Stimulated activated memory B cell treated with anti-CD40 and anti-IgM and Interleukin-4, amounts not matched to agents 10 μg/mL and 1 μg/mL and 100 μg/mL, for 72 hours (primary cell): ENCODE measurements around the gene SPATA13.
A peak's percentile ranks its signal among the peaks of the same experiment; 100 is the strongest.

Source experiments
- ATAC-seq: fragments of 150-1000 bp; cut with Tn5 transposase; 2 replicates; pipeline ENCODE4 v1.10.0; 2021
- H3K27ac Mint-ChIP-seq: one replicate; pipeline ENCODE4 v1.8.0; 2022; ENCODE audit warnings: mild to moderate bottlenecking, mixed read lengths
- H3K27me3 Mint-ChIP-seq: one replicate; pipeline ENCODE4 v1.8.0; 2022; ENCODE audit warnings: mixed read lengths
- H3K36me3 Mint-ChIP-seq: one replicate; pipeline ENCODE4 v1.8.0; 2022; ENCODE audit warnings: mixed read lengths
- H3K4me1 Mint-ChIP-seq: one replicate; pipeline ENCODE4 v1.8.0; 2022; ENCODE audit warnings: mixed read lengths
- H3K4me3 Mint-ChIP-seq: one replicate; pipeline ENCODE4 v1.8.0; 2022; ENCODE audit warnings: mild to moderate bottlenecking, moderate library complexity, mixed read lengths
- H3K9me3 Mint-ChIP-seq: one replicate; pipeline ENCODE4 v1.8.0; 2022; ENCODE audit warnings: mixed read lengths

SPATA13 gene

GRCh38 chr13:24173795-24174194 is 13.3 kb downstream of the SPATA13 start:
- Mint-ChIP-seq H3K27ac (no peak overlapping the region), H3K27me3 (no peaks in the 10 kb centered on the region), H3K4me1 (no peaks in the 10 kb centered on the region), H3K4me3 (no peak overlapping the region), H3K36me3 (no peaks in the 10 kb centered on the region), H3K9me3 (no peaks in the 10 kb centered on the region)
- ATAC-seq: no peak

- Mint-ChIP-seq H3K4me1 (no peaks in the 10 kb centered on the region), H3K36me3 (no peaks in the 10 kb centered on the region), H3K9me3 (no peaks in the 10 kb centered on the region), H3K27me3 (no peaks in the 10 kb centered on the region), H3K4me3 (no peak overlapping the region), H3K27ac (no peak overlapping the region)
- ATAC-seq: no peak
These were observed 15.3 kb downstream of the SPATA13 start for GRCh38 chr13:24175847-24176246.

- Mint-ChIP-seq H3K36me3 (no peaks in the 10 kb centered on the region), H3K27me3 (no peaks in the 10 kb centered on the region), H3K27ac (no peak overlapping the region), H3K4me1 (no peaks in the 10 kb centered on the region), H3K4me3 (no peak overlapping the region), H3K9me3 (no peaks in the 10 kb centered on the region)
- no peak for ATAC-seq
These were observed 16.0 kb downstream of the SPATA13 start for GRCh38 chr13:24176351-24177101.

GRCh38 chr13:24178847-24179485 is 18.4 kb downstream of the SPATA13 start:
- peaks cover 6% of the 10 kb centered on the region for H3K4me1 Mint-ChIP-seq
- no peak overlapping the region for H3K27ac Mint-ChIP-seq
- H3K9me3 Mint-ChIP-seq: peaks cover 3% of the 10 kb centered on the region
- no peak for ATAC-seq
- H3K36me3 Mint-ChIP-seq: peaks cover 6% of the 10 kb centered on the region
- no peak overlapping the region for H3K4me3 Mint-ChIP-seq
- H3K27me3 Mint-ChIP-seq: no peaks in the 10 kb centered on the region

GRCh38 chr13:24179486-24179850 is 18.9 kb downstream of the SPATA13 start:
- H3K27ac Mint-ChIP-seq: no peak overlapping the region
- peaks cover 3% of the 10 kb centered on the region for H3K9me3 Mint-ChIP-seq
- H3K27me3 Mint-ChIP-seq: no peaks in the 10 kb centered on the region
- H3K36me3 Mint-ChIP-seq: peaks cover 6% of the 10 kb centered on the region
- peaks cover 6% of the 10 kb centered on the region for H3K4me1 Mint-ChIP-seq
- no peak for ATAC-seq
- no peak overlapping the region for H3K4me3 Mint-ChIP-seq

GRCh38 chr13:24180750-24181377 is 20.3 kb downstream of the SPATA13 start:
- no peak for ATAC-seq
- Mint-ChIP-seq H3K27ac (no peak overlapping the region), H3K27me3 (no peaks in the 10 kb centered on the region), H3K4me1 (peaks cover 6% of the 10 kb centered on the region), H3K36me3 (peaks cover 6% of the 10 kb centered on the region), H3K4me3 (no peak overlapping the region), H3K9me3 (peaks cover 3% of the 10 kb centered on the region)

- H3K4me3 Mint-ChIP-seq: no peak overlapping the region
These were observed 21.6 kb downstream of the SPATA13 start for GRCh38 chr13:24181991-24182702.

GRCh38 chr13:24182703-24183081 is 22.2 kb downstream of the SPATA13 start:
- Mint-ChIP-seq H3K27me3 (no peaks in the 10 kb centered on the region), H3K4me1 (peaks cover 6% of the 10 kb centered on the region), H3K9me3 (peaks cover 3% of the 10 kb centered on the region), H3K4me3 (no peak overlapping the region), H3K36me3 (peaks cover 6% of the 10 kb centered on the region), H3K27ac (peak overlapping the region; percentile 23)
- ATAC-seq: no peak

More at GRCh38 chr13:24181991-24182702, 21.6 kb downstream of the SPATA13 start:
- ATAC-seq: no peak
- peaks cover 6% of the 10 kb centered on the region for H3K4me1 Mint-ChIP-seq
- H3K9me3 Mint-ChIP-seq: peaks cover 3% of the 10 kb centered on the region
- no peaks in the 10 kb centered on the region for H3K27me3 Mint-ChIP-seq
- peaks cover 6% of the 10 kb centered on the region for H3K36me3 Mint-ChIP-seq
- H3K27ac Mint-ChIP-seq: peak overlapping the region; percentile 23

GRCh38 chr13:24183741-24184182 is 23.2 kb downstream of the SPATA13 start:
- Mint-ChIP-seq H3K9me3 (peaks cover 3% of the 10 kb centered on the region), H3K27me3 (no peaks in the 10 kb centered on the region), H3K4me1 (peaks cover 6% of the 10 kb centered on the region), H3K36me3 (peaks cover 6% of the 10 kb centered on the region), H3K4me3 (no peak overlapping the region), H3K27ac (no peak overlapping the region)
- no peak for ATAC-seq

- no peak for ATAC-seq
- H3K36me3 Mint-ChIP-seq: peaks cover 6% of the 10 kb centered on the region
- H3K4me1 Mint-ChIP-seq: peaks cover 6% of the 10 kb centered on the region
- peaks cover 3% of the 10 kb centered on the region for H3K9me3 Mint-ChIP-seq
- no peak overlapping the region for H3K27ac Mint-ChIP-seq
- H3K4me3 Mint-ChIP-seq: no peak overlapping the region
- H3K27me3 Mint-ChIP-seq: no peaks in the 10 kb centered on the region
These were observed 23.8 kb downstream of the SPATA13 start for GRCh38 chr13:24184265-24184841.

- peaks cover 3% of the 10 kb centered on the region for H3K9me3 Mint-ChIP-seq
- no peak overlapping the region for H3K4me3 Mint-ChIP-seq
- no peak for ATAC-seq
- peaks cover 6% of the 10 kb centered on the region for H3K4me1 Mint-ChIP-seq
- H3K27ac Mint-ChIP-seq: no peak overlapping the region
- peaks cover 6% of the 10 kb centered on the region for H3K36me3 Mint-ChIP-seq
- H3K27me3 Mint-ChIP-seq: no peaks in the 10 kb centered on the region
These were observed 24.4 kb downstream of the SPATA13 start for GRCh38 chr13:24184882-24185281.

- Mint-ChIP-seq H3K36me3 (peaks cover 6% of the 10 kb centered on the region), H3K4me3 (no peak overlapping the region), H3K27ac (no peak overlapping the region), H3K27me3 (no peaks in the 10 kb centered on the region), H3K9me3 (peaks cover 3% of the 10 kb centered on the region), H3K4me1 (peaks cover 6% of the 10 kb centered on the region)
- no peak for ATAC-seq
These were observed 25.2 kb downstream of the SPATA13 start for GRCh38 chr13:24185591-24186232.

GRCh38 chr13:24187185-24187584 is 26.7 kb downstream of the SPATA13 start:
- H3K27ac Mint-ChIP-seq: no peak overlapping the region
- peaks cover 3% of the 10 kb centered on the region for H3K36me3 Mint-ChIP-seq
- peaks cover 2% of the 10 kb centered on the region for H3K9me3 Mint-ChIP-seq
- H3K4me1 Mint-ChIP-seq: peaks cover 3% of the 10 kb centered on the region
- no peaks in the 10 kb centered on the region for H3K27me3 Mint-ChIP-seq
- no peak for ATAC-seq
- no peak overlapping the region for H3K4me3 Mint-ChIP-seq

GRCh38 chr13:24192057-24192810 is 31.7 kb downstream of the SPATA13 start:
- Mint-ChIP-seq H3K4me1 (peaks cover 6% of the 10 kb centered on the region), H3K4me3 (no peak overlapping the region), H3K36me3 (no peaks in the 10 kb centered on the region), H3K27me3 (peaks cover 10% of the 10 kb centered on the region), H3K27ac (no peak overlapping the region), H3K9me3 (no peaks in the 10 kb centered on the region)
- no peak for ATAC-seq
